T47D (cell line): ENCODE measurements around the gene UFSP1.
"Not testable (repeated sequence)": the region's sequence is repeated elsewhere in the genome, so short reads cannot be mapped to it uniquely, and the experiment has no call there.

ENCODE experiments used
- DNase-seq, 2 experiments: peaks; one replicate each; pipeline versions ENCODE4 v3.0.0 to v3.0.0-alpha.2; 2011 to 2012; ENCODE audit warnings: low read depth in 1 of 2, low spot score in 1 of 2
- JUND ChIP-seq: IDR thresholded peaks from 2 replicates; pipeline ENCODE4 v1.6.1; 2012; ENCODE audit warnings: low read depth
- in situ Hi-C: cut with HindIII; loops from 2 replicates; pipeline ENCODE4 v1.10.0; 2016; ENCODE audit warnings: low sequenced_read_pairs, low pct_unique_long_range_greater_than_20kb

Gene UFSP1

DNA sequence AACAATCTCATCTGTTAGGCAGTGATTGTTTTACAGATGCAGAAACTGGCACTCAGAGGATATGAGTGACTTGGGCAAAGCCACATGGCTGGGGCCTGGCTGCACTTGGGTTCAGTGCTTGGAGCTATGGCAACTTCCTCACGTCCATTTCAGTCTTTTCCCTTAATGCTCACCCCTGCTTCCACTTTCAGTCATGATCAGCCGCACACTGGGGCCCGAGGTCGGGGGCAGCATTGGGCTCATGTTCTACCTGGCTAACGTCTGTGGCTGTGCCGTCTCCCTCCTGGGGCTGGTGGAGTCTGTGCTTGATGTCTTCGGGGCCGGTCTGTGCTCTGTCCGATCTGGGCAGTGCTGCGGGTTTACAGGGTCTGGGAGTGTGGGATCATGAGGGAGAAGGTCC lies 34.0 kb downstream of the UFSP1 start:
- in situ Hi-C loops, result no loop called here
- DNase-seq, result no peak
- TF ChIP-seq JUND, result no peak

DNA sequence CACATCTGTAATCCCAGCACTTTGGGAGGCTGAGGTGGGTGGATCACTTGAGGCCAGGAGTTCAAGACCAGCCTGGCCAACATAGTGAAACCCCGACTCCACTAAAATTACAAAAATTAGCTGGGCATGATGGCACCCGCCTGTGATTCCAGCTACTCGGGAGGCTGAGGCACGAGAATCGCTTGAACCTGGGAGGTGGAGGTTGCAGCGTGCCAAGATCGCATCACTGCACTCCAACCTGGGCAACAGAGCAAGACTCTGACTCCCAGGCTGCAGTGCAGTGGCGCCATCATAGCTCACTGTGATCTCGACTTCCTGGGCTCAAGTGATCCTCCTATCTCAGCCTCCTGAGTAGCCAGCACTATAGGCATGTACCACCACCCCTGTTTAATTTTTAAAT lies 34.6 kb downstream of the UFSP1 start:
- DNase-seq, in situ Hi-C loops: not testable (repeated sequence)

DNA sequence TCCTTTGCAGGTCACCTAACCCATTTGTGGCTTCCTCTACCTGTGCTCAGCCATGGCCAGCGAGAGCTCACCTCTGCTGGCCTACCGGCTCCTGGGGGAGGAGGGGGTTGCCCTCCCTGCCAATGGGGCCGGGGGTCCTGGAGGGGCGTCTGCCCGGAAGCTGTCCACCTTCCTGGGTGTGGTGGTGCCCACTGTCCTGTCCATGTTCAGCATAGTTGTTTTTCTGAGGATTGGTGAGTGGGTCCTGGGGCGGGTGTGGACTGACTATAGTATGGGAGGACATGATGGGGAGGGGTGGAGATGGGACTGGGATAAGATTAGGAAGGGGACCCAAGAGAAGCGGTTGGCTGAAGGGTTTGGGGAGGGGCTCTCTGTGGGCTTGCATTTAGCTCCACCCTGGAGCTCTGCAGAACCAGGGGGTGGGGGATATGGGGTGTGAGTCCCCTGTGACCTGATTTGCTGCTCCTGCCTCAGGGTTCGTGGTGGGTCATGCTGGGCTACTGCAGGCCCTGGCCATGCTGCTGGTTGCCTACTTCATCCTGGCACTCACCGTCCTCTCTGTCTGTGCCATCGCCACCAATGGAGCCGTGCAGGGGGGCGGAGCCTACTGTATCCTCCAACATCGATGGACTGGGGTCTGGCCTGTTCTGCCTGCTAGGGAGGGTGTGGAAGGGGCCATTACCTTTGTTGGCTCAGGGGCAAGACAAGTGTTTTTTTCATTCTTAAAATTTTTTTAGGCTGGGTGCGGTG lies 35.2 kb downstream of the UFSP1 start:
- no peak for TF ChIP-seq JUND
- in situ Hi-C loops, result no loop called here
- DNase-seq, result no peak

DNA sequence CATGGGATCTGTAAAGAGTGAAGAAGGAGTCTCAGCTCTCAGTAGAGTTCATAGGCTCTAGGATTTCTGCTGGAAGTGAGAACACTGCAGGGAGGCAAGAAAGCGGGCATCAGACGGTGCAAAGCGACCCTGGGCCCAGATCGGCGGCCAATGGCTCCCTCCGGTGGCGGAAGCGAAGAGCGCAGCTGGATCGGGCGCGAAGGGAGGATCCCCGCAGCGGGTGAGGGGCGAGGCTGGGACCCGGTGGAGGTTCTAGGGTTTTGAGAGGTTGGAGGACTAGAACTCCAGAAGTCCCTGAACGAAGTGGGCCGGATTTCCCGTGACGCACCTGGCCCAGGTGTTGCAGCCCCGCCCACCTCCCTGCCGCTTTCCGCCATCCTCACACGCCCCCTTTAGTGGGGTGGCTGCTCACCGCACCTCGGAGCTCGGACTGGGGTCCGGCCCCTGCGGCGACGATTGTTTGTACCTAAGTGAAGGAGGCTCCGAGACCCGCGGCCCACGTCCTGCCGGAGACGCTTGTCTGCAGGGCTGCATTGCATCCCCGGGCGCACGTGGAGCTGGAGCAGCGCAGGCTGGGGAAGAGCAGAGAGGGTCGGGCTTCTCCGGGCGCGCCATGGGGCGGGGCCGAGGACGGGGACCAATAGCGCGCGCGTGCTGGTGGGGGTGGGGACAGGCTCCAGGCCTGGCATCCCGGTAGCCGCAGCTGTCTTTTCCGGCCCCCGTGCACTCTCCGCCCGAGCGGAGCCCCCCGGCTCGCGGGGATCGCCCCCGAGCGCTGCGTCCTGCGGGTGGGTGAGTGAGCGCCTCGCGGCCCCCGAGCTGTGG lies 37.3 kb downstream of the UFSP1 start, which contains the start of gene SLC12A9:
TSS of gene SLC12A9 (plus strand) at position 666 of the 825 bp plus-strand sequence. CDS start 1,485 bp downstream, outside the sequence.
- peak; percentile 87 to 93 for DNase-seq
- no peak for TF ChIP-seq JUND
- in situ Hi-C loops, result no loop called here

DNA sequence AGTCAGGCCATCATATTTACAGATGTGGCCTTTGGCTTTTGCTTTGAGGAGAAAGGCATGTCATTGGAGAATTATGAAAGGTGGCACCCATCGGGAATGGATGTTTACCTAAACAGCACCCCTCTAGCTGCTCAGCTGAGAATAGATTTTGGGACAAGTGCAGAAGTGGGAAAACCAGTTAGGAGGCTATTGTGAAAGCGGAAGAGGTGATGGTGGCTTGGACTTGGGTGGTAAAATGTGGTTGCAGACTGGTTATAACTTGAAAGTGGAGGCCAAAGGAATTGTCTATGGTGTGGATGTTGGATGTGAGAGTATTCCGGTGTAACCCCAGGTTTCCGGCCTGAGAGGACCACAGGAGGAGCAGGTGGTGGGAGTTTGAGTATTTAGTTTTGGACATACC lies 42.2 kb downstream of the UFSP1 start:
- in situ Hi-C loops, result no loop called here
- DNase-seq, result no peak
- no peak for TF ChIP-seq JUND

DNA sequence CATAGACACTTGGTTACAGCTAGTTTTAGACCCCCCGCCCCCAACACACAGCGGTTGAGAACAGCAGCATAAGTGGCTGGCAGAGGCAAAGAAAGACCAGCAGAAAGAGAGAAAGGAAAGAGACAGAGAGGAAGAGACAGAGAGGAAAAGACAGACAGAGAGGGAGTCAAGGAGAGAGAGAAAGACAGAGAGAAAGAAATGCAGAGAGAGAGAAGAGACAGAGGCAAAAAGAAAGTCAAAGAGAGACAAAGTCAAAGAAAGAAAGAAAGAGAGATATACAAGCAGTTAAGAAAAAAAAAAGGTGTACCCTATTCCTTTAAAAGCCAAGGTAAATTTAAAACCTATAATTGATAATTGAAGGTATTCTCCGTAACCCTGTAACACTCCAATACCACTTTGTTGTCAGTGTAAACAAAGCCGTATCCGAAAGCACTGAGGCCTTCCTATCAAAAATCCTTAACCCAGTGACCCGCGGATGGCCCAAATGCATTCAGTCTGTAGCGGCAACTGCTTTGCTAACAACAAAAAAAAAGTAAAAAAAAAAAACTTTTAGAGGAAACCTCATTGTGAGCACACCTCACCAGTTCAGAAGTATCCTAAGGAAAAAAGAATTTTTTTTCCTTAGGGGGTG lies 48.9 kb downstream of the UFSP1 start:
- TF ChIP-seq JUND, result no peak
- DNase-seq, result no peak
- in situ Hi-C loops, result no loop called here

DNA sequence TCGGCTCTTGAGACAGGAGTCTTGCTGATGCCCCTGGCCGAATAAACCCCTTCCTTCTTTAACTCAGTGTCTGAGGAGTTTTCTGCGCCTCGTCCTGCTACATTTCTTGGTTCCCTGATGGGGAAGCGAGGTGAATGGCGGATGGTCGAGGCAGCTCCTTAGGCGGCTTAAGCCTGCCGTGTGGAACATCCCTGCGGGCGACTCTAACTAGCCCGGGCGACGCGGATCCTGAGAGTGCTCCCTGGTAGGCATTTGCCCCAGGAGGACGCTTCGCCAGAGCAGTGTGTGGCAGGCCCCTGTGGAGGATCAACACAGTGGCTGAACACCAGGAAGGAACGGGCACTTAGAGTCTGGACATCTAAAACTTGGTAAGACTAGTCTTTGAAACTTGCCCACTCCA lies 50.2 kb downstream of the UFSP1 start:
- TF ChIP-seq JUND, result no peak
- in situ Hi-C loops, result no loop called here
- no peak for DNase-seq
